HG02678 (cell line): ENCODE results near the gene DDB1.

Experiments used
- ATAC-seq: cut with Tn5 transposase; IDR thresholded peaks from one replicate; pipeline ENCODE4 v1.9.1; 2021; ENCODE audit warnings: mild to moderate bottlenecking, moderate library complexity; ENCODE audit not compliant: unreplicated experiment

DDB1 gene

DNA sequence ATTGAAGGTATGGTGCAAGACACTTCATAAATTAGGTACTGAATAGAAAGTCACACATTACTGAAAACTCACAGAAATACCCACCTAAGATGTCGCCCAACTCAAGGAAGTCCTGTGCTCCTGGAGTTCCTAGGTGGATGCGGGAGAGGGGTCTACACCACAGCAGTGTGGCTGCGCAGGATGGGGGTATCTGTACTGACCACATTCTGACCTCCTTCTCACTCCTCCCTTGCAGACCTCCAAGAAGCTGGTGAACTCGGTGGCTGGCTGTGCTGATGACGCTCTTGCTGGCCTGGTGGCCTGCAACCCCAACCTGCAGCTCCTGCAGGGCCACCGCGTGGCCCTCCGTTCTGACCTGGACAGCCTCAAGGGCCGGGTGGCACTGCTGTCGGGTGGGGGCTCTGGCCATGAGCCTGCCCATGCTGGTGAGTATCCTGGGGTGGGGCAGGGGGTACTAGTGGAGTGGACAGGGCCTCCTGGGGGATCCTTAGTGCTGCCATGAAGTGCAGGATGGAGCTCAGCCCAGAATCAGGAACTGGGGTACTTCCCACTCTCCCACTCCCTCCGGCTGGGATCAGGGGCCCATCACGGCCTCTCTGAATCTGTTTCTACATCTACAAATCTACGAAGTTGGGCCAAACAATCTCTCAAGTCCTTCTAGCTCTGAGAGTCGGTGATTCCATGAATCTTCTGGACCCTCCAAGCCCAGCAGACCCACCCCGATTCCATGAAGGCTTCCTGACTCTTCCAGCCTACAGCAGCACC lies 5.0 kb upstream of the DDB1 start:
- no peak for ATAC-seq

DNA sequence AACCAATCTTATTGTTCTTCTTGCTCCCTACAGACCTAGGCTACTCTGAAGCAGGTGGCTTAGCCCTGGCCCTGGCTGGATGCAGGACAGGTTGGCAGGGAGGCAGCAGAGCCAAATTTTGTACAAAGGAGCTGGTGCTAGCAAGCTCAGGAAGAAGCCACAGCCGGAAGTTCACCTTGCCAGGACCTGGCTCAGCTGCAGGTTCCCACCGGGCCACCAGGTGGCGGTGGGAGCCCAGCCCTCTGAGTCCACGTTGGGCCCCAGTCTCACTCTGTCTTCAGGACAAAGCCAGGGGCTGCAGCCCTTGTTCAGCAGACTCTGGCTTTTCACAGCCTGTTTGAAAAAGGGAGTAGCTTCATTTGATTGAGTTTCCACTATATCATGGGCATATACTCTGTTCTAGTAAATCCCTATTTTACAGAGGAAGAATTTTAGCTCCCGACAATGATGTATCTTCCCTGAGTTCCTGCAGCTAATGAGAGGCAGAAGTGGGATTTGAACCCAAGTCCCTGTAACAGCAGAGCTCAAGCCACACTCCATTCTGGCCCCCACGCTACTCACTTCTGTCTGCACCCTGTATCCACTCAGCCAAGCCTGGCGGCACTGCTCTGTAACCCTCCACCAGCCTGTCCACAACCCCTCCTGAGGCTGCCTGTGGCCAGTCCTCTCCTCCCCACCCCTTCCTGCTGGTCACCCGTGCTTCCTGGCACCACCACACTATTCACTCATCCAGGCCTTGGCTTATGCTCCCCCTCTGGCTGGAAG lies 3.4 kb upstream of the DDB1 start:
- peak; percentile 53 for ATAC-seq

DNA sequence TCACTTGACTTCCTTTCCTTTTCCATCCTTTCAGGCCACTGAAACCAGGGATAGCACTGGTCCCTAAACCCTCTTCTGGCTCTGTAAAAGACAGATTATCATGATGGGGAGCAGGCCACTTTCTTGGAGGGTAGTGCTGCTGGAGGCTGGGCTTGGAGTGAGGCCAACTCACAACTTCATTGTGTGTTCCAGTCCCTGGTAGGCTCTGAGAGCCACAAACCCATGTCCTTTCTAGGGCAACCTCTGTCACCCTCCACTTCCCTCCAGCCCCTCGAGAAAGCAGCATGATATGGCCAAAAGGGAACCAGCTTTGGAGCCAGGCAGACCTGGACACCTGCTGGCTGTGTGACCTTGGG lies 2.4 kb upstream of the DDB1 start:
- no peak for ATAC-seq

DNA sequence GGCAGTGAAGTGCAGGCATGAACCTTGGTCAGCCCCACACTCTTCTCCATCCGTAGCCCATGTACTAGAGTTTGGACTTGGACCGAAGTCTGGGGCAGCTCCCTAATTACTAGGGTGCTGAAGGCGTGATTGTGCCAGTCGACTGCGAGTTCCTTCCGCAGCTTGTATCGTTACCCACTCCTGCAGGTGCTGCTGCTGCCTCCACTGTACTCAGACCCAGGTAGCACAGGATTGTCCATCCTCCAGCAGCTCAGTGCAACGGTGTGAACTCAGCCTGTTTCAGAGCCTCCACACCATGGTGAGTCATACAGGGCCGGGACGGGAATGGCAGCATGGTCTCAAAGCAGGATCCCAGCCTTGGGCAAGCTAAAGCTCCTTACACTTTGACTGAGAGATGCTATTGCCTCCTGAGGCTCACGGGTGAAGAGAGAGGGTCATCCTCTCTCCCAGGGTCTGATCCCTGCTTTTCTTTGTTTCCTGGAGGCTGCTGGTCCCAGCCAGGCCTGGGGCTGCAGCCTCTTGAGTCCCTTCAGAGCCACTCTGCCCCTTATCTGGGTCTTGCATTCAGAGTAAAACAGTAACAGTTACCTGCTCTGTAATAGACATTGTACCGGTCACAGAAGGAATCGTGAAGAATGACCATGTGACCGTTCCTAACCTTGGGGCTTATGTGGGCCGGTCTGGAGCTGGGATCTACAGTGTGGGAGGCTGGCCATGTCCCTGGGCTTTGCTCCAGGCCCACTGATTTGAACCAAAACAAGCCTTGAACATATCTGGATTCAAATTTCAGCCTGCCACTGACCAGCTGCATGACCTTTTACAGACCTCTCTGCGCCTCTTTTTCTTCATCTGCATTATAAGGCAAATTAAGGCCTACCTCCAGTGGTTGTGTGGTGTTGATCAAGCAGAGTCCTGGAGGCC lies 1.8 kb upstream of the DDB1 start:
- ATAC-seq: no peak

DNA sequence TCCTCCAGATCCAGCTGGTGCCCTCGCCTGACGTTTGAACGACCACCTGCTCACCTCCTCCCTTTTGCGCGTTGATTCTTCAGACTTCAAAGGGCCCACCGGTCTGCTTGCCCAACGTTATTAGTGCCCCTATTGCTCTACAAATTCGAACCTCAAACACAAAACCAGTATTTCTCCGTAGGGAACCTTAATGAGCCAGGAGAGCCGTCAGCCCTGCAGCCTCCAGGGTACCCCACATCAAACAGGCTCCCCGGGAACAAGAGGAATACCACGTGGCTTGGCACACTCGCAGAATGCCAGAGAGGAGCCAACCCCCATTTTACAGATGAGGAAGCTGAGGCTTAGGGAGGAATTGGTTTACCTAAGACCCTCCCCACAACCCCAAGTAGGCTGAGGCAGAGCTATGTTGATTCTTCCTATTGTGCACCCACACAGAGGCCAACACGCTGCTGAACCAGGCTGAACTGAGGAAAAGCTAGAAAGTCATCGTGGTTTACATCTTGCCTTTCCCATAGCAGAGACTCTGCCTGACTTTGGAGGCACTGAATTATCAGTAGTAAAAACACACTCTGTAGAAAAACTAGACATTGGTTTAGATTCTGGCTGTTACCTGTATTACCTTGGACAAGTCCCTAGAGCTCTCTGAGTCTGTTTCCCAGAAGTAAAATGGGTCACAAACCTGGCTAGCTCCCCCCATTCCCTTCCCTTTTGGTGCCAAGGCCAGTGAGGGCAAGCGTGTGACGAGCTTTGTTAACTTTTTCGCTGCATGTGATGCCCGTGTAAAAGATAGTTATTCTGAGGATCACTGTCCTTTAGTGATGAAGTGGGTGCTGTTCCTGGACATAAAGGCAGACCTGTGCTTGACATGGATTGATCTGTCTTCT lies 887 bp upstream of the DDB1 start:
- ATAC-seq: no peak

DNA sequence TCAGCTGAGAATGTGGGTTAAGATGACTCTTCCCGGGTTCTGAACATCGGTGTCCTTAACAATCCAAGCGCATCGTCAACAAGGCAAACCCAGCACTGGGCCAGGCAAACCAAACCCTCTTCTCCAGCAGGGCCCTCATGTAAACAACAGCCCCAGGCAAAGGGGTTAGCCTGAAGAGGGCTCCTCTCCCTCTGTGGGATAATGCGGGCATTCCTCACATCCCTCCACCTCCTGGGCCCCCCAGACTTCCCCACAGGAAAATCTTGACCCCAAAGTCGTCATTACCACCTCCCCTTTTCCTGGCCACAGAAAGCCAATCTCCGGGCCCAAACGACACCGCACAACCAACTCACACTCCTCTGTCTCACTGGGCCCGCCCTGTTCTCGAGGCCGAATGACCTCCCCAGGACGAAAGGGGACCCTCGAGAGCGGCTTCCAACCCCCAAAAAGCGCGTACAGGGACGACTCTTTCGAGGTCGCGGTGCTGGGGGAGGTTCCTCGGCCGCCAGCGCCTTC lies 566 bp downstream of the DDB1 start:
- no peak for ATAC-seq

DNA sequence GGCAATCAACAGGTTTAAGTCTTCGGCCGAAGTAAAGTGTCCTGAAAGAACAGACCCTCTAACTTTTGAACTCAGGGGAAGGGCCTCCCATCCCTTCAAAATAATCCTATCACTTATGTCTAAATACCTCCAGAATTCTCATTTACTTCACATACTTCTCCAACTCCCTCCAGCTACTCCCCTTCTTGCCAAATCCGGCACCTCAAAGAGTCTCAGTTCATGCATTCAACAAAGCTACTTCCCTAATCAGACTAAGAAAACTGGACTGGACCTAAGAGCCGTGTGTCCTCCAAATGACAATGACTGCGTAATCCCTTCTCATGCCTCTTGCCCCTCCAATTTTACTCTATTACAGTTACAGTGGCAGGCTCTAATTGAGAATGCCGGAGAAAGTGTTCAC lies 1.3 kb downstream of the DDB1 start:
- ATAC-seq: no peak

DNA sequence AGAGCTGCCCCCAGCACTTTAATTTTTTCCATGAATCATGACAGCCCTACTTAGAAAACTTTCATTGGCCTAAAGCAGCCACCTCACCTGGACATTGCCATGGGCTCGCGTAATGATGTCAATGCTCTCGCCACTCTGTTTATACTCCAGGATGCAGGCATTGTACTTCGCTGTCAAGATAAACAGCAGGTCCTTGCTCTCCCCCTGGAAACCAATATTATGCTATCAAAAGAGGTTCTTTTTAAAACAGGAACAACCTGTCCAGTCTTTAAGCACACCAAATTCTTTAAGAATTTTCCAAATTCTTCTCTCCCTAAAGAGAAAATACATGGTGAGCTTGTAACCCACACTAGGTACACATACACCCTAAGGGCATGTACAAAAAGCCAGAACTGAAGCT lies 3.0 kb downstream of the DDB1 start:
- ATAC-seq: no peak

DNA sequence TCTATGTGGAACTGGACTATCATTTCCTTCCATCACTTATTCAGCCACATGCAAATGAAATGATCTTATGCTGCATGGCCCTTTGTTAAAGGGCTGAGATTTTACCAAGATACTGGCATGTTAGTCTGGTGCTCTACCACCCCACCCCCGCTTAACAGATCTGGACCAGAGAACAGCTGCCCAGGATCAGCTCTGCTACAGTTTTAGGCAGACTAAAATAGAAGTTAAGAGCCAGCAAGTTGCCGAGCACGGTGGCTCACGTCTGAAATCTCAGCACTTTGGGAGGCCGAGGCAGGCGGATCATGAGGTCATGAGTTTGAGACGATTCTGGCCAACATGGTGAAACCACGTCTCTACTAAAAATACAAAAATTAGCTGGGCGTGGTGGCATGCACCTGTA lies 4.6 kb downstream of the DDB1 start:
- no peak for ATAC-seq

DNA sequence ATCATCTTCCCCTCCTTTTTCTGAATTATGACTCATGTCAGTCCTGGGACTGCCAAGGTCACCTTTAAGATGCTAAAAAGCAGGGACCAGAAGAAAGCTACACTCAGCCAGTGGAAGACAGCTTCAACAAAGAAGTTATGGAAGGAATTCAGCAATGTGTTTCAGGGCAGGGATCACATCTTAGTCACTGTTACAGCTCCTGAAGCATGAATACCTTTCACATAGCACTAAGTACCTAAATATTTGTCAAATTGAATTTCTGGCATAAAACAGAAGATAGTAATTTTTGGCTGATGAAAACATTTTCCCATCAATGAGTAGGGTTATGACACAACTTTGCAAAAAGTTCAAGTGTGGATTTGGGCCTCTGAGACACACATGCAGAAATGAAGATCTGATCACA lies 5.2 kb downstream of the DDB1 start:
- no peak for ATAC-seq

DNA sequence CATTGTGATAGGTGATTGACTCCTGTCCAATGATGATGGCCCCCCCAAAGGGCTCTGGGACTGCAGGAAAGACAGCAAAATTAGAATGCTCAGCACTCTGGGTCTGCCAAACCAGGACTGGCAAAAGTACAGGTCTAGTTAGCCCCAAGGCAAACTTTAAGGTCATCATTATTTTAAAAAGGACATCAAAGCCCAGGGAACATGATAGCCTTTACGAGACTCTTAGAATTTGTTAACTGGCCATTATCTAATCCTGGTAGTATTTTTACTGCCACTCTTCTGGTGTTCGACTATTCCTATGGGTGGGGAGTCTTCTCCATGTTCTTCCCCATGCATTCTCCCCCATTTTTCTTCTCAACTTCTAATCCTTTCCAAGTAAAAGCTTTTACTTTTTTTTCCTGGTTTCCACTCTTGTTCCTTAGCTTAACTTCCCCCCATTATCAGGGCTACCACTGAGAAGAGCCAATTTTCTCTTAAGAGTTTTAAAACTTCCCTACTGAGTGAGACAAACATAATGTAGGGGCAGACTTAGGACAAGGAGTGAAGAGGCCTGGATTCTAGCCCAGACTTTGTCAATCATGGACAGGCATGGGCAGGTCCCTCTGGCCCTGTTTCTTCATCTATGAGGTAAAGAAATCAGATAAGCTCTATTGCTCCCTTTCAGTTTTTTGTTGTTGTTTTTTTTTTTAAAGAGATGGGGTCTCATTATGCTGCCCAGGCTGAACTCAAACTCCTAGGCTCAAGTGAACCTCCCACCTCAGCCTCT lies 7.1 kb downstream of the DDB1 start:
- ATAC-seq: no peak

DNA sequence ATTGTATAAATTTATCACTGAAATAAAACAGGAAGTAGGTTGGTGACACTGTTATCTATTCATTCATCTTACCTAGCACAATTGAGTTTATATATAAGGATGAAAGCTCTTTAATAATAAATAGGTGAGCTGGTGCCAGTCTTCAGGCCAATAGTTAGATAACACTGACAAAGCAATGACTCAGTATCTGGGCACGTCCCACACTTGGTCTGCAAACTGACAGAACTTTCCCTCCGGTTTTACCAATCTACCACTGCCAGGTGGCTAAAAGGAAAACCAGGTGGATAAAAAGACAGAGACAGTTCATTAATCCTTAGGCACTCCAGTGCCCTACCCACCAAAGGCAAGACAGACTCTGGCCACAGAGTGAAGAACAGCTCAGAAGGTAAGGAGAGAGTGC lies 17.6 kb downstream of the DDB1 start:
- no peak for ATAC-seq

DNA sequence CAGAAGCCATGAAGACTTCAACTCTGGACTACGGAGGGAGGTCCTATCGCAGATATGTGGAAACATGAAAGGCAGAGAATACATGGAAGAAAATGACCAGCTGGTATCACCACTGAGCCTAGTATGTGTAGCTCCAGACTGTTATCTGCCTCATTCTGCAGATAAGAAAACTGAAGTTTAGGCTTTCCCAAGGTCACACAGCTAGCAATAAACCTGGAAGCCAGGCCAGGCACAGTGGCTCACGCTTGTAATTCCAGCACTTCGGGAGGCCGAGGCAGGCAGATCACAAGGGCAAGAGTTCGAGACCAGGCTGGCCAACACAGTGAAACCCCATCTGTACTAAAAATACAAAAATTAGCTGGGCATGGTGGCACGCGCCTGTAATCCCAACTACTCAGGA lies 22.2 kb downstream of the DDB1 start:
- no peak for ATAC-seq

DNA sequence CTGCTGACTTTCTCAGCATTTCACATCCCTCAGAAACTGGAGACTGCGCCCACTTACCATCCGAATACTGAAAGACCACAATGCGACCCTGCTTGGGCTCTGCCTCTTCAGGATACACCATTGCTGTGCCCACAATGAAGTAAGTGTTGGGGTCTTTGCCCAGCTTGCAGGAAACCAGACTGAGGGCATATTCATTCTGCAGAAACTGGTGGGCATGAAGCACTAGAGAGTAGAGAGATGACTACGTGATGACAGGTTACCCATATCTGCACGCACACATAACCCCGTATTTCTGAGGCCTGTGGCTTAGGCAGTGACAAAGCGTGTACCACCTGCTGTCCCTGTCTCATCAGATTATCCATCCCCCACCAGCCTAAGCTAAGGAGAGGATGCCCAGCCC lies 23.2 kb downstream of the DDB1 start:
- ATAC-seq: no peak

DNA sequence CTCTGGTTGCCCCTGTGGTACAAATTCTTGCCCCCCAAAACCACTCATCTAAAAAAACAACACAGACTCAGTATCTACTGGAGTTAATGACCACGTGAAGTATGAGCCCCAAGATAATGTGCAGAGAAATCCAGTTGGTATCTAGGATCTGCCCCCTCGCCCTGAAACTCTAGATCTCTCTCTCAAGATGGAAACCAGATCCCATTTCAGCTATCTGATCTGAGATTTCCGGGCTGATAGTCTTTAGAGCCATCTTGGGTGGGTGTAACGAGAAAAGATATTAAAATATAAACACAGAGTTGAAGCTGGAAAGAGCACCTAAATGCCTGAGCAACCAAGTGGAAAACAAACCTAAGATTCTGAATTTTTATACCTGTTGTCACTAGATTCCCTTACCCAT lies 23.8 kb downstream of the DDB1 start:
- ATAC-seq: no peak

DNA sequence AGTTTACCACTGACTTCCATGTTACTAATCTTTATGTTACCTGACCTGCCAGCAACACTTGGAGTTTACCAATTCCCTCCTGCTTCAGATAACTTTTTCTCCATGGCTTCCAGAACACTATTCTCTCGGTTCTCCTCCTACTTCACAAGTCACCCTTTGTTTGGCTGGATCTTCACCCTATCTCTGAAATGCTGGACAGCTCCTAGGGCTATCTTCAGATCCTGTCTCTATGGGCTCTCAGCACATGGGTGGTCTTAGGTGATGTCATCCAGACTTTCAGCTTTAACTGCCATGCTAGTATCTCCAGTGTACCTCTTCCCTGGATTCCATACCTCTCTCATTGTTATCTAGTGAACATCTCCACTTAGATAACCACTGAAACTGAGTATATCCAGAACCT lies 25.6 kb downstream of the DDB1 start:
- no peak for ATAC-seq

DNA sequence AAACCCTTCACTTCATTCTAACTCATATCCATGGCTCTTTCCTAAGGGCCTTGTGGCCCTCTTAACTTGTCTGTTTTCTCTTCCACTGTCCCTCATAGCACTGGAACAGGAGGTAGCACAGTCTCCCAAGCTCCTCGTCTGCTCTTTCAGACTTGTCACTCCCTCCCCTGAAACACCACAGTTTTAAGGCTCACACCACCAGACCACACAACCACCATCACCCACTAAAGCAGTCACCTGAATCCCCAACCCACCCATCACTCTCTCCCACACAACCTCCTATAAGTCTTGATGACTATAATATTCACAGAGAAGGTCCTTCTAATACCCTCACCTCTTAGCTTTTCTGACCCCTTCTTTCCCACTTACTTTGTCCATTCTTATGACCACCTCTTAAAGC lies 26.7 kb downstream of the DDB1 start:
- ATAC-seq: no peak

DNA sequence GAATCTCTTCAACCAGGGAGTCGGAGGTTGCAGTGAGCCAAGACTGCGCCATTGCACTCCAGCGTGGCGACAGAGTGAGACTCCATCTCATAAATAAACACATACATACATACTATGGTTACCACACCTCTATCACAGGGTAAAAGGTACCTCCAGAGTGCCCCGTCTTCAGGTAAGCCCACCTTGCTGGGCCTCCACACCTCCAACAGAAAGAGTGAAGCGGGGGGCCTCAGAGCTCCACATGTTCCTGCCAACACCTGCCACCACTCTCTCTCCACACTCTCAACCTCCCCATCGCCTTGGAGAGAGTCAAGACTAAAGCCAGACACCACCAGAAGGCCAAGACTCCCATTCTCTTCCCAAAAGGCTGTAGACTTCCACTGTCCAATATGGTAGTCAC lies 27.5 kb downstream of the DDB1 start:
- ATAC-seq: no peak

DNA sequence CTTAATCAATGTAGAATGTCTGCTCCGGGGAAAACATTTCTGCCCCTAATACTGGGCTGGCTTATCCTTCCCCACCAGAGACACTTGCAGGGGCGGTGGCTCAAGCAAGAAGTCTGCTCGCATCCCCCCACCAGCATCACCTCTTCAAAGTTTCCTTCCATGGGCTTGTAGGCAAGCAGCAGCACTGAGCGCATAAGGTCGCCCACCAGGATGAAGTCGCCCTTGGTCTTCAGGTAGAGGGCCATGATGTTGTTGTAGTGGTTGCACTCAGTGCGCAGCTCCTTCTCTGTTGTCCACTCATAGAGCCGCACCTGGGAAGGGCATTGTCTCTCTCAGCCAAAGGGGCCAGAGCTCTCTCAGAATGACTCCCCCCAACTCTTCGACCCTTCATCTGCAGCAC lies 29.2 kb downstream of the DDB1 start:
- ATAC-seq: no peak

DNA sequence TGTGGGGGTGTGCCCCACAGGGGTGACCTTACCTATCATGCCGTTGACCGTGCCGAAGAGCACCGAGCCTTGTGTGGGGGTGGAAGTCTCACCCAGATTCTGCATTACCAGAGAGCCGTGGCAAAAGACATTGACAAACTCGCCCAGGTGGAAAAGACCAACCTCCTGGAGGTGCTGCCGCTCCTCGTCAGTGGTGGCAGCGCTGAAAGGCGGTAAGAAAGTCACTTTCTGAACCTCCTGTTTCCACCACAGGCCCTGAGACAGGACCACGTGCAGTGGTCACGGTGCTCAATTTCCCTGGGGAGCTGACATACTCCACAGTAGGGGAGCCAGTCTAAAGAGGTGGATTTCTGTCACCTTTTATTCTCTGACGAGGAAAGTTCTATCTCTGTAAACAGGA lies 30.4 kb downstream of the DDB1 start:
- no peak for ATAC-seq
